H1 (cell line): Measurements from ENCODE around the gene MYO1F. TPM values are rescaled to one million over a fixed set of nuclear protein-coding genes. Genes with fewer than 3 reads are reported as not detected.

Experiments used
- CHD2 ChIP-seq: IDR thresholded peaks from 2 replicates; pipeline ENCODE4 v1.6.1; 2012; ENCODE audit warnings: low read length, improper control_type of control experiment
- polyA plus RNA-seq, 7 experiments: library from polyadenylated mRNA; depleted of rRNA in 3 of 7; stranded (reverse) in 5 of 7; unstranded in 2 of 7; fragments of >200 nt in 5 of 7; fragments of 200-250 nt in 2 of 7; gene quantifications; 1 replicate in 5 of 7; 2 replicates in 1 of 7; 4 replicates in 1 of 7; pipeline versions ENCODE4 v1.2.1 to v1.2.3, GENCODE V29; 2011 to 2013; ENCODE audit warnings: missing spikeins in 2 of 7, mixed read lengths in 2 of 7
- total RNA-seq: library from RNA; stranded (reverse); fragmentation: NEBNext Ultra II Directional; extraction: Animal tissue kit (Norgen Biotek cat#: 25700); gene quantifications from 2 replicates; pipeline ENCODE4 v1.2.1, GENCODE V29; 2021

The MYO1F gene
- total and polyA plus RNA-seq, 2 of the 8 experiments (the other 6 are each of a cell fraction or from before 2014, with no cell fraction given): 1.4 to 4.6 TPM

DNA sequence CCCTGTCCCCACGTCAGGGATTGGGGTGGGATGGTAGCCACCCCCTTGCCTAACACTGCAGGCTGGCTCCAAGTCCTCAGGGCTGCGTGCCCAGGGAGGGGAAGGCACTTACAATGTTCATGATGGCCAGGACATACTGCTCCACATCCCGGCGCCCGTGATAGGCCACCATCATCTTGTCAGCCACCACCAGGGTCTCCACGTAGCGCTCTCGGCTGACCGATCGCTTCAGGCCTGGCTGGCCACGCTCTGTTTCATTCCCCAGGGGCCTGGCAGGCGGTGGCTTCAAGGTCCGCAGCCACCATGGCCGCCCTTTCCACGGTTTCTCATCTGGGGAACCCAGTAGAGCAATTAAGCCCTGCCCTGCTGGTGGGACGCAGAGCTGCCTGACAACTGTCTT, 23.6 kb upstream of the MYO1F start (continued):
- TF ChIP-seq CHD2: no peak
